Smooth muscle cell of bladder (primary cell): Measurements from ENCODE around the gene ESRRB. TPM values are rescaled to one million over a fixed set of nuclear protein-coding genes. Genes with fewer than 3 reads are reported as not detected.

ENCODE experiments used
- total RNA-seq: library from RNA; depleted of rRNA; stranded (reverse); fragments of >200 nt; gene quantifications from 2 replicates; pipeline ENCODE4 v1.2.3, GENCODE V29; 2014

The ESRRB gene
- total RNA-seq: not detected in 2 replicates

DNA sequence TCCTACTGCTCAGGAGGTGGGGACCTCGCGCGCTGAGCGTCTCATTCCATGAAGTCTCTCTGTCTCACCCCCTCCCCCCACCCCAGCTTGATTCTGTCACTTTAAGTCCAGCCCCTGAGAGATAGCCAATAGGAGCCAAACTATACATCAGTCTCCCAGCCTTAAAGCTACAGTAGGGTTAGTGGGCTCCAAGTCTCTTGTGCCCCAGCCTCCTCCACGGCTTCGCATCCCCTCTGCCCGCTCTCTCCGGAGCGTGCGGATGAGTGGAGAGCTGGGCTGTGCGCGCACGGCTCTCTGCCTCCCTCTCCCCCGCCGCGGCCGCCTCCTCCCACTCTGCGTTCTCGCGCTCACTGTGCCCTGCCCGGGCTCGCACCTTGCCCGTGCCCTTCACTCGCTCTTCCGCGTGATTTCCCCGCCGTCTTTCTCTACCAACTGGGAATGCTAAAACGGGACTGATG, at the start of gene ESRRB:
Gene ESRRB, plus strand, starts transcription at position 191 of the 458 bp plus-strand sequence. Its CDS starts 265 bp downstream, at position 456.

Other genes with a start within 250 kb of the ESRRB start
- 43.5 and 53.8 TPM in 2 replicates for gene GPATCH2L, start 224.2 kb upstream of the ESRRB start, total RNA-seq